ENCODE results near the gene ZNF574. TPM values are rescaled to one million over a fixed set of nuclear protein-coding genes. Genes with fewer than 3 reads are reported as not detected.

The ZNF574 gene
- total and polyA plus RNA-seq, 7 experiments from 2014 or later = 11.2 to 32.8 (median 20.9) TPM

- Histone ChIP-seq H3K4me3 (ENCODE audit: low read length) (no peak overlapping the region), H3K36me3 (ENCODE audit: control insufficient read depth in 2 of 3, insufficient read depth in 3 of 3, low read length in 3 of 3) (peaks cover 0 to 45% (median 0%) of the 10 kb centered on the region in 3 experiments), H3K9me3 (ENCODE audit: control insufficient read depth in 2 of 3, low read length in 3 of 3) (no peaks in the 10 kb centered on the region), H3K27ac (ENCODE audit: low read depth, low read length) (no peak overlapping the region), H3K4me1 (ENCODE audit: control insufficient read depth in 2 of 2, insufficient read depth in 2 of 2, low read length in 2 of 2) (peaks cover 19 to 24% of the 10 kb centered on the region in 2 donors), H3K27me3 (ENCODE audit: control insufficient read depth in 2 of 2, insufficient read depth in 2 of 2, low read length in 2 of 2) (no peaks in the 10 kb centered on the region)
- DNase-seq = no peak
- ATAC-seq = no peak
- CTCF ChIA-PET = interaction anchor here (0.9 kb wide), 1 partner anchor 57 kb away, joined by 3 read pairs; no protein-coding TSS in a partner anchor
- intact Hi-C loops (cut with micrococcal nuclease) = loop anchor here (5.0 to 10.0 kb wide), 2 partner anchors 194 to 343 kb away; partner anchors contain the start of gene ARHGEF1 (in 2 of the 2)
- H3K27ac Mint-ChIP-seq = peak overlapping the region in 2 of 9 donors; percentile 8 to 59
- H3K4me3 Mint-ChIP-seq = no peak overlapping the region
- no peaks in the 10 kb centered on the region for H3K9me3 Mint-ChIP-seq
- POLR2A ChIA-PET = interaction anchor here (0.6 kb wide), 1 partner anchor 172 kb away, joined by 3 read pairs; no protein-coding TSS in a partner anchor
- peaks cover 32 to 50% (median 45%) of the 10 kb centered on the region in 7 donors for H3K4me1 Mint-ChIP-seq
- H3K27me3 Mint-ChIP-seq = peaks cover 0 to 2% (median 0%) of the 10 kb centered on the region in 5 donors
- peaks cover 0 to 25% (median 7%) of the 10 kb centered on the region in 5 donors for H3K36me3 Mint-ChIP-seq
Observed at GRCh38 chr19:42079276-42079669, 3.3 kb downstream of the ZNF574 start.

- Histone ChIP-seq H3K27me3 (ENCODE audit: control insufficient read depth in 2 of 2, insufficient read depth in 2 of 2, low read length in 2 of 2) (no peaks in the 10 kb centered on the region), H3K36me3 (ENCODE audit: control insufficient read depth in 2 of 3, insufficient read depth in 3 of 3, low read length in 3 of 3) (peaks cover 0 to 45% (median 0%) of the 10 kb centered on the region in 3 experiments), H3K4me3 (ENCODE audit: low read length) (no peak overlapping the region), H3K4me1 (ENCODE audit: control insufficient read depth in 2 of 2, insufficient read depth in 2 of 2, low read length in 2 of 2) (peaks cover 15 to 18% of the 10 kb centered on the region in 2 donors), H3K27ac (ENCODE audit: low read depth, low read length) (no peak overlapping the region), H3K9me3 (ENCODE audit: control insufficient read depth in 2 of 3, low read length in 3 of 3) (no peaks in the 10 kb centered on the region)
- peaks cover 0 to 25% (median 8%) of the 10 kb centered on the region in 5 donors for H3K36me3 Mint-ChIP-seq
- H3K27me3 Mint-ChIP-seq = peaks cover 0 to 2% (median 0%) of the 10 kb centered on the region in 5 donors
- peaks cover 31 to 44% (median 40%) of the 10 kb centered on the region in 7 donors for H3K4me1 Mint-ChIP-seq
- DNase-seq = no peak
- POLR2A ChIA-PET = interaction anchor here (0.6 kb wide), 1 partner anchor 17 kb away, joined by 5 read pairs; no protein-coding TSS in a partner anchor
- intact Hi-C loops (cut with micrococcal nuclease) = loop anchor here (5.0 to 10.0 kb wide), 2 partner anchors 195 to 342 kb away; partner anchors contain the start of gene ARHGEF1 (in 2 of the 2)
- H3K4me3 Mint-ChIP-seq = no peak overlapping the region
- no peak for ATAC-seq
- H3K27ac Mint-ChIP-seq = peak overlapping the region in 2 of 9 donors; percentile 8 to 77
- no peaks in the 10 kb centered on the region for H3K9me3 Mint-ChIP-seq
- CTCF ChIA-PET = no interaction called here
Observed at GRCh38 chr19:42079886-42080763, 4.2 kb downstream of the ZNF574 start.

GRCh38 chr19:42080764-42081375 lies 4.9 kb downstream of the ZNF574 start:
- Mint-ChIP-seq H3K9me3 (no peaks in the 10 kb centered on the region), H3K27ac (peak overlapping the region in 1 of 9 donors; percentile 62), H3K27me3 (peaks cover 0 to 1% (median 0%) of the 10 kb centered on the region in 5 donors), H3K4me3 (no peak overlapping the region), H3K4me1 (peaks cover 26 to 39% (median 33%) of the 10 kb centered on the region in 7 donors), H3K36me3 (peaks cover 0 to 25% (median 10%) of the 10 kb centered on the region in 5 donors)
- DNase-seq (no peak), ATAC-seq (no peak)
- Histone ChIP-seq H3K9me3 (ENCODE audit: control insufficient read depth in 2 of 3, low read length in 3 of 3) (no peaks in the 10 kb centered on the region), H3K27ac (ENCODE audit: low read depth, low read length) (no peak overlapping the region), H3K4me3 (ENCODE audit: low read length) (no peak overlapping the region), H3K4me1 (ENCODE audit: control insufficient read depth in 2 of 2, insufficient read depth in 2 of 2, low read length in 2 of 2) (peaks cover 13 to 16% of the 10 kb centered on the region in 2 donors), H3K27me3 (ENCODE audit: control insufficient read depth in 2 of 2, insufficient read depth in 2 of 2, low read length in 2 of 2) (no peaks in the 10 kb centered on the region), H3K36me3 (ENCODE audit: control insufficient read depth in 2 of 3, insufficient read depth in 3 of 3, low read length in 3 of 3) (peaks cover 0 to 45% (median 0%) of the 10 kb centered on the region in 3 experiments)
- ChIA-PET CTCF (no interaction called here), POLR2A (interaction anchor here (0.6 kb wide), 1 partner anchor 16 kb away, joined by 5 read pairs; no protein-coding TSS in a partner anchor)
- intact Hi-C loops (cut with micrococcal nuclease) = no loop called here

- intact Hi-C loops (cut with micrococcal nuclease) = no loop called here
- H3K9me3 ChIP-seq (ENCODE audit: control insufficient read depth in 2 of 3, low read length in 3 of 3) = no peaks in the 10 kb centered on the region
- Mint-ChIP-seq H3K9me3 (no peaks in the 10 kb centered on the region), H3K4me1 (peaks cover 26 to 37% (median 31%) of the 10 kb centered on the region in 7 donors), H3K27ac (peak overlapping the region; percentile 12 to 83 (median 32)), H3K27me3 (no peaks in the 10 kb centered on the region), H3K36me3 (peaks cover 0 to 25% (median 10%) of the 10 kb centered on the region in 5 donors), H3K4me3 (no peak overlapping the region)
- ChIA-PET CTCF (interaction anchor here (0.7 kb wide), 2 partner anchors 27 to 366 kb away, joined by 3 read pairs; no protein-coding TSS in a partner anchor), POLR2A (no interaction called here)
- peak; percentile 69 for ATAC-seq
- no peak overlapping the region for H3K4me3 ChIP-seq (ENCODE audit: low read length)
- peaks cover 0 to 45% (median 0%) of the 10 kb centered on the region in 3 experiments for H3K36me3 ChIP-seq (ENCODE audit: control insufficient read depth in 2 of 3, insufficient read depth in 3 of 3, low read length in 3 of 3)
- H3K27ac ChIP-seq (ENCODE audit: low read depth, low read length) = no peak overlapping the region
- no peaks in the 10 kb centered on the region for H3K27me3 ChIP-seq (ENCODE audit: control insufficient read depth in 2 of 2, insufficient read depth in 2 of 2, low read length in 2 of 2)
- peaks cover 11 to 13% of the 10 kb centered on the region in 2 donors for H3K4me1 ChIP-seq (ENCODE audit: control insufficient read depth in 2 of 2, insufficient read depth in 2 of 2, low read length in 2 of 2)
- no peak for DNase-seq
Observed at GRCh38 chr19:42081584-42082203, 5.7 kb downstream of the ZNF574 start.

- Mint-ChIP-seq H3K9me3 (no peaks in the 10 kb centered on the region), H3K4me3 (no peak overlapping the region), H3K27me3 (no peaks in the 10 kb centered on the region), H3K36me3 (peaks cover 0 to 25% (median 10%) of the 10 kb centered on the region in 5 donors), H3K4me1 (peaks cover 10 to 24% (median 13%) of the 10 kb centered on the region in 7 donors), H3K27ac (peak overlapping the region in 2 of 9 donors; percentile 69 to 73)
- CTCF ChIA-PET = no interaction called here
- DNase-seq (no peak), ATAC-seq (no peak)
- Histone ChIP-seq H3K4me3 (ENCODE audit: low read length) (no peak overlapping the region), H3K27ac (ENCODE audit: low read depth, low read length) (no peak overlapping the region), H3K27me3 (ENCODE audit: control insufficient read depth in 2 of 2, insufficient read depth in 2 of 2, low read length in 2 of 2) (no peaks in the 10 kb centered on the region), H3K9me3 (ENCODE audit: control insufficient read depth in 2 of 3, low read length in 3 of 3) (no peaks in the 10 kb centered on the region), H3K4me1 (ENCODE audit: control insufficient read depth in 2 of 2, insufficient read depth in 2 of 2, low read length in 2 of 2) (no peaks in the 10 kb centered on the region), H3K36me3 (ENCODE audit: control insufficient read depth in 2 of 3, insufficient read depth in 3 of 3, low read length in 3 of 3) (peaks cover 0 to 37% (median 0%) of the 10 kb centered on the region in 3 experiments)
- POLR2A ChIA-PET = no interaction called here
- intact Hi-C loops (cut with micrococcal nuclease) = no loop called here
Observed at GRCh38 chr19:42083537-42083936, 7.6 kb downstream of the ZNF574 start.

GRCh38 chr19:42086188-42086736 lies 10.3 kb downstream of the ZNF574 start:
- H3K4me1 Mint-ChIP-seq = peaks cover 20 to 42% (median 35%) of the 10 kb centered on the region in 7 donors
- Histone ChIP-seq H3K9me3 (ENCODE audit: control insufficient read depth in 2 of 3, low read length in 3 of 3) (no peaks in the 10 kb centered on the region), H3K27ac (ENCODE audit: low read depth, low read length) (no peak overlapping the region), H3K36me3 (ENCODE audit: control insufficient read depth in 2 of 3, insufficient read depth in 3 of 3, low read length in 3 of 3) (peaks cover 0 to 13% (median 0%) of the 10 kb centered on the region in 3 experiments), H3K4me3 (ENCODE audit: low read length) (no peak overlapping the region), H3K4me1 (ENCODE audit: control insufficient read depth in 2 of 2, insufficient read depth in 2 of 2, low read length in 2 of 2) (no peaks in the 10 kb centered on the region), H3K27me3 (ENCODE audit: control insufficient read depth in 2 of 2, insufficient read depth in 2 of 2, low read length in 2 of 2) (no peaks in the 10 kb centered on the region)
- CTCF ChIA-PET = no interaction called here
- H3K27me3 Mint-ChIP-seq = no peaks in the 10 kb centered on the region
- no peak overlapping the region for H3K4me3 Mint-ChIP-seq
- DNase-seq = no peak
- intact Hi-C loops (cut with micrococcal nuclease) = no loop called here
- H3K36me3 Mint-ChIP-seq = peaks cover 3 to 16% (median 9%) of the 10 kb centered on the region in 5 donors
- peak overlapping the region in 1 of 9 donors; percentile 56 for H3K27ac Mint-ChIP-seq
- no peak for ATAC-seq
- POLR2A ChIA-PET = no interaction called here
- no peaks in the 10 kb centered on the region for H3K9me3 Mint-ChIP-seq

All from naive thymus-derived CD4-positive, alpha-beta T cell (primary cell).